A673 (cell line): ENCODE results near the gene AGBL3. TPM values are rescaled to one million over a fixed set of nuclear protein-coding genes. Genes with fewer than 3 reads are reported as not detected.

Experiments
- BruUV-seq: library from RNA; stranded (reverse); fragments of 400-500 nt; replicated peaks from 2 replicates; lab custom pipeline; 2021; lab: Mats Ljungman, UMichigan
- CTCF ChIA-PET: fragments of 300-600 bp; sonication (Branson Sonifier 250); formaldehyde crosslinking; loops from one replicate; lab custom pipeline; 2022; ENCODE audit warnings: antibody characterized with exemption; lab: Charles Lee
- POLR2A ChIA-PET: fragments of 300-600 bp; sonication (Branson Sonifier 250); formaldehyde crosslinking; loops from one replicate; lab custom pipeline; 2022; ENCODE audit warnings: antibody characterized with exemption; ENCODE audit not compliant: low non-redundant PET; lab: Charles Lee
- DNase-seq: peaks from one replicate; pipeline ENCODE4 v3.0.0-alpha.2; 2015; ENCODE audit warnings: low spot score
- H3K27ac ChIP-seq: fragments of 200-600 bp; sonication (generic); 2 replicates; pipeline ENCODE4 v1.5.1; 2016; ENCODE audit warnings: mixed run types, low read depth, mild to moderate bottlenecking, mixed read lengths, antibody characterized with exemption, low read length; ENCODE audit not compliant: poor library complexity, severe bottlenecking
- H3K27me3 ChIP-seq: fragments of 200-600 bp; sonication (generic); replicated peaks from 2 replicates; pipeline ENCODE4 v1.6.1; 2017; ENCODE audit warnings: mixed run types, low read depth, mild to moderate bottlenecking, mixed read lengths, antibody characterized with exemption, low read length; ENCODE audit not compliant: insufficient read depth, poor library complexity
- H3K36me3 ChIP-seq: fragments of 200-600 bp; sonication (generic); 2 replicates; pipeline ENCODE4 v1.6.1; 2016; ENCODE audit warnings: mixed run types, mild to moderate bottlenecking, mixed read lengths, antibody characterized with exemption, low read length; ENCODE audit not compliant: insufficient read depth, poor library complexity, severe bottlenecking
- H3K4me1 ChIP-seq: fragments of 200-600 bp; sonication (generic); 2 replicates; pipeline ENCODE4 v1.6.1; 2017; ENCODE audit warnings: mixed run types, mild to moderate bottlenecking, mixed read lengths, antibody characterized with exemption, low read length; ENCODE audit not compliant: insufficient read depth, poor library complexity, severe bottlenecking
- H3K4me3 ChIP-seq: fragments of 200-600 bp; sonication (generic); 2 replicates; pipeline ENCODE4 v1.5.1; 2016; ENCODE audit warnings: low read depth, mixed run types, mild to moderate bottlenecking, mixed read lengths, low read length; ENCODE audit not compliant: poor library complexity, severe bottlenecking
- H3K9me3 ChIP-seq: fragments of 200-600 bp; sonication (generic); 2 replicates; pipeline ENCODE4 v1.6.1; 2016; ENCODE audit warnings: mixed run types, low read depth, mild to moderate bottlenecking, mixed read lengths, antibody characterized with exemption, low read length; ENCODE audit not compliant: poor library complexity, severe bottlenecking
- CTCF ChIP-seq: fragments of 300-800, 200-600 bp; sonication (generic); conservative IDR thresholded peaks from 2 replicates; pipeline ENCODE4 v1.5.1; 2017; ENCODE audit warnings: low read depth, mild to moderate bottlenecking, antibody characterized with exemption, low read length, moderate library complexity, mixed read lengths
- EZH2 ChIP-seq: fragments of 200-600 bp; sonication (generic); IDR thresholded peaks from 2 replicates; pipeline ENCODE4 v1.6.1; 2017; ENCODE audit warnings: borderline replicate concordance, low read depth, mild to moderate bottlenecking, mixed read lengths, antibody characterized with exemption, low read length; ENCODE audit not compliant: poor library complexity, severe bottlenecking
- intact Hi-C: fragments of 100-400 bp; cut with micrococcal nuclease; formaldehyde crosslinking; loops from one replicate; pipeline ENCODE4 v1.10.0; 2022; ENCODE audit not compliant: unreplicated experiment
- total RNA-seq: library from RNA; stranded (reverse); gene quantifications from 2 replicates; pipeline ENCODE4 v1.2.3, GENCODE V29; 2021

The AGBL3 gene
- total RNA-seq, 1 experiment from 2014 or later = 2.9 TPM

- Histone ChIP-seq H3K27ac (no peak overlapping the region), H3K36me3 (no peaks in the 10 kb centered on the region), H3K4me1 (no peaks in the 10 kb centered on the region), H3K4me3 (no peak overlapping the region), H3K27me3 (no peaks in the 10 kb centered on the region), H3K9me3 (no peaks in the 10 kb centered on the region)
- CTCF ChIA-PET = no interaction called here
- intact Hi-C loops = no loop called here
- TF ChIP-seq EZH2 (no peak), CTCF (no peak)
- POLR2A ChIA-PET = no interaction called here
- BruUV-seq = no TSS peak
- no peak for DNase-seq
Measured at GRCh38 chr7:135147341-135147898, 161.1 kb downstream of the AGBL3 start.

- Histone ChIP-seq H3K4me3 (no peak within 1 kb of the TSS), H3K9me3 (no peaks in the 10 kb centered on the region), H3K36me3 (no peaks in the 10 kb centered on the region), H3K27ac (no peak within 1 kb of the TSS), H3K4me1 (no peaks in the 10 kb centered on the region), H3K27me3 (no peaks in the 10 kb centered on the region)
- ChIA-PET POLR2A (no interaction called here), CTCF (no interaction called here)
- no TSS peak for BruUV-seq
- intact Hi-C loops = no loop called here
- no peak for TF ChIP-seq EZH2
- TF ChIP-seq CTCF = no peak
- DNase-seq = no peak
Measured at GRCh38 chr7:135147899-135148721, 161.8 kb downstream of the AGBL3 start, which contains the start of gene TMEM140. TMEM140 (plus strand) TSS chr7:135148072; CDS start chr7:135164442, 16,370 bp downstream.

- no TSS peak for BruUV-seq
- POLR2A ChIA-PET = no interaction called here
- Histone ChIP-seq H3K4me3 (no peak overlapping the region), H3K27me3 (no peaks in the 10 kb centered on the region), H3K36me3 (no peaks in the 10 kb centered on the region), H3K9me3 (peaks cover 11% of the 10 kb centered on the region), H3K4me1 (no peaks in the 10 kb centered on the region), H3K27ac (no peak overlapping the region)
- no peak for TF ChIP-seq CTCF
- TF ChIP-seq EZH2 = no peak
- DNase-seq = no peak
- CTCF ChIA-PET = no interaction called here
- intact Hi-C loops = no loop called here
Measured at GRCh38 chr7:135150072-135150782, 163.9 kb downstream of the AGBL3 start.
